ENCODE results near the gene FAM3A.

- TF ChIP-seq EZH2phosphoT487 (IDR thresholded peaks at IDR 0.05; ENCODE audit: insufficient read depth, low read depth) (no peak), EZH2 (IDR thresholded peaks at IDR 0.05; ENCODE audit: insufficient read depth, poor library complexity, severe bottlenecking) (no peak)
Observed at GRCh38 chrX:154460326-154460725, 55.7 kb downstream of the FAM3A start.
